ENCODE measurements around the gene XPNPEP2.
"Not testable (repeated sequence)": the region's sequence is repeated elsewhere in the genome, so short reads cannot be mapped to it uniquely, and the experiment has no call there.

Gene XPNPEP2

GRCh38 chrX:129737916-129738315 lies 863 bp upstream of the XPNPEP2 start:
- H3K4me3 ChIP-seq (replicated peaks; ENCODE audit: low read depth, low read length) = no peak overlapping the region

GRCh38 chrX:129739578-129739977 lies 799 bp downstream of the XPNPEP2 start:
- no peak for TF ChIP-seq CTCF (IDR thresholded peaks at IDR 0.05; ENCODE audit: low read length, missing control alignments)
- no peak for DNase-seq (ENCODE audit: low read depth)
- H3K4me3 ChIP-seq (replicated peaks; ENCODE audit: low read depth, low read length) = no peak overlapping the region

More at GRCh38 chrX:129737916-129738315, 863 bp upstream of the XPNPEP2 start:
- TF ChIP-seq CTCF (IDR thresholded peaks at IDR 0.05; ENCODE audit: low read length, missing control alignments) = no peak
- DNase-seq (ENCODE audit: low read depth) = no peak

- no peak for DNase-seq (ENCODE audit: low read depth)
- no peak overlapping the region for H3K4me3 ChIP-seq (replicated peaks; ENCODE audit: low read depth, low read length)
- TF ChIP-seq CTCF (IDR thresholded peaks at IDR 0.05; ENCODE audit: low read length, missing control alignments) = no peak
Observed at GRCh38 chrX:129741880-129742758, 3.3 kb downstream of the XPNPEP2 start.

- H3K4me3 ChIP-seq (replicated peaks; ENCODE audit: low read depth, low read length); DNase-seq (ENCODE audit: low read depth): not testable (repeated sequence)
Observed at GRCh38 chrX:129742759-129743152, 4.0 kb downstream of the XPNPEP2 start.

- no peak for DNase-seq (ENCODE audit: low read depth)
- no peak for TF ChIP-seq CTCF (IDR thresholded peaks at IDR 0.05; ENCODE audit: low read length, missing control alignments)
- no peak overlapping the region for H3K4me3 ChIP-seq (replicated peaks; ENCODE audit: low read depth, low read length)
Observed at GRCh38 chrX:129743821-129744220, 5.0 kb downstream of the XPNPEP2 start.

- no peak for DNase-seq (ENCODE audit: low read depth)
- no peak overlapping the region for H3K4me3 ChIP-seq (replicated peaks; ENCODE audit: low read depth, low read length)
Observed at GRCh38 chrX:129744861-129745321, 6.1 kb downstream of the XPNPEP2 start.

More at GRCh38 chrX:129744861-129745321, 6.1 kb downstream of the XPNPEP2 start:
- no peak for TF ChIP-seq CTCF (IDR thresholded peaks at IDR 0.05; ENCODE audit: low read length, missing control alignments)

Data from fibroblast of pulmonary artery (primary cell).